Testis (tissue), 2 donors: Measurements from ENCODE around the gene AMOT.

Experiments
- CTCF ChIP-seq, 3 experiments: fragments of 450-650 bp in 2 of 3; fragments of 200-600 bp in 1 of 3; sonication (generic) in 1 of 3; IDR thresholded peaks; one replicate each; pipeline ENCODE4 v1.5.1; 2016 to 2019; ENCODE audit warnings: antibody characterized with exemption in 3 of 3, mild to moderate bottlenecking in 2 of 3, moderate library complexity in 1 of 3
- POLR2A ChIP-seq: fragments of 450-650 bp; IDR thresholded peaks from one replicate; pipeline ENCODE4 v1.6.1; 2017; ENCODE audit warnings: antibody characterized with exemption, mild to moderate bottlenecking, moderate library complexity

GRCh38 chrX:112874175-112874574 lies 33.5 kb upstream of the AMOT start:
- TF ChIP-seq CTCF (IDR thresholded peaks at IDR 0.05) (no peak), POLR2A (no peak)
